ENCODE results near the gene OXCT2. TPM values are rescaled to one million over a fixed set of nuclear protein-coding genes. Genes with fewer than 3 reads are reported as not detected.
"Not testable (repeated sequence)": the region's sequence is repeated elsewhere in the genome, so short reads cannot be mapped to it uniquely, and the experiment has no call there.

Gene OXCT2
- total RNA-seq, 1 experiment from 2014 or later: not detected

- DNase-seq; H3K36me3 ChIP-seq (replicated peaks; ENCODE audit: control insufficient read depth, insufficient read depth, low read length); H3K27me3 ChIP-seq (ENCODE audit: control insufficient read depth, insufficient read depth, low read length): not testable (repeated sequence)
Observed at GRCh38 chr1:39778463-39779099, 7.4 kb upstream of the OXCT2 start.

GRCh38 chr1:39777896-39778295 lies 6.7 kb upstream of the OXCT2 start:
- DNase-seq; H3K4me3 ChIP-seq (ENCODE audit: insufficient read depth, low read depth, low read length); H3K36me3 ChIP-seq (replicated peaks; ENCODE audit: control insufficient read depth, insufficient read depth, low read length); H3K27me3 ChIP-seq (ENCODE audit: control insufficient read depth, insufficient read depth, low read length): not testable (repeated sequence)

More at GRCh38 chr1:39778463-39779099, 7.4 kb upstream of the OXCT2 start:
- H3K4me3 ChIP-seq (ENCODE audit: insufficient read depth, low read depth, low read length): not testable (repeated sequence)

GRCh38 chr1:39777306-39777705 lies 6.2 kb upstream of the OXCT2 start:
- Histone ChIP-seq H3K27me3 (ENCODE audit: control insufficient read depth, insufficient read depth, low read length) (peaks cover 4% of the 10 kb centered on the region; the same call in 1 of the 2 replicates), H3K36me3 (replicated peaks; ENCODE audit: control insufficient read depth, insufficient read depth, low read length) (no peaks in the 10 kb centered on the region), H3K4me3 (ENCODE audit: insufficient read depth, low read depth, low read length) (no peak overlapping the region)
- no peak for DNase-seq

GRCh38 chr1:39776886-39777285 lies 5.7 kb upstream of the OXCT2 start:
- H3K27me3 ChIP-seq (ENCODE audit: control insufficient read depth, insufficient read depth, low read length): peaks cover 4% of the 10 kb centered on the region; the same call in 1 of the 2 replicates
- no peak for DNase-seq
- no peak overlapping the region for H3K4me3 ChIP-seq (ENCODE audit: insufficient read depth, low read depth, low read length)
- H3K36me3 ChIP-seq (replicated peaks; ENCODE audit: control insufficient read depth, insufficient read depth, low read length): no peaks in the 10 kb centered on the region

GRCh38 chr1:39776400-39776713 lies 5.2 kb upstream of the OXCT2 start:
- no peak overlapping the region for H3K4me3 ChIP-seq (ENCODE audit: insufficient read depth, low read depth, low read length)
- no peak for DNase-seq
- H3K27me3 ChIP-seq (ENCODE audit: control insufficient read depth, insufficient read depth, low read length): peaks cover 4% of the 10 kb centered on the region
- H3K36me3 ChIP-seq (replicated peaks; ENCODE audit: control insufficient read depth, insufficient read depth, low read length): no peaks in the 10 kb centered on the region

- not testable (repeated sequence) for H3K27me3 ChIP-seq (ENCODE audit: control insufficient read depth, insufficient read depth, low read length); DNase-seq; H3K4me3 ChIP-seq (ENCODE audit: insufficient read depth, low read depth, low read length); H3K36me3 ChIP-seq (replicated peaks; ENCODE audit: control insufficient read depth, insufficient read depth, low read length)
Observed at GRCh38 chr1:39775676-39776399, 4.7 kb upstream of the OXCT2 start.

- H3K36me3 ChIP-seq (replicated peaks; ENCODE audit: control insufficient read depth, insufficient read depth, low read length); DNase-seq; H3K27me3 ChIP-seq (ENCODE audit: control insufficient read depth, insufficient read depth, low read length); H3K4me3 ChIP-seq (ENCODE audit: insufficient read depth, low read depth, low read length): not testable (repeated sequence)
Observed at GRCh38 chr1:39775141-39775540, 4.0 kb upstream of the OXCT2 start.

- not testable (repeated sequence) for H3K36me3 ChIP-seq (replicated peaks; ENCODE audit: control insufficient read depth, insufficient read depth, low read length); H3K4me3 ChIP-seq (ENCODE audit: insufficient read depth, low read depth, low read length); DNase-seq; H3K27me3 ChIP-seq (ENCODE audit: control insufficient read depth, insufficient read depth, low read length)
Observed at GRCh38 chr1:39773369-39773979, 2.3 kb upstream of the OXCT2 start.

GRCh38 chr1:39770100-39771021 lies 787 bp downstream of the OXCT2 start:
- DNase-seq; H3K27me3 ChIP-seq (ENCODE audit: control insufficient read depth, insufficient read depth, low read length); H3K36me3 ChIP-seq (replicated peaks; ENCODE audit: control insufficient read depth, insufficient read depth, low read length): not testable (repeated sequence)
- peak overlapping the region; percentile 30; the same call in 1 of the 2 replicates for H3K4me3 ChIP-seq (ENCODE audit: insufficient read depth, low read depth, low read length)

GRCh38 chr1:39769502-39769901 lies 1.6 kb downstream of the OXCT2 start:
- H3K4me3 ChIP-seq (ENCODE audit: insufficient read depth, low read depth, low read length); H3K27me3 ChIP-seq (ENCODE audit: control insufficient read depth, insufficient read depth, low read length); H3K36me3 ChIP-seq (replicated peaks; ENCODE audit: control insufficient read depth, insufficient read depth, low read length); DNase-seq: not testable (repeated sequence)

- H3K4me3 ChIP-seq (ENCODE audit: insufficient read depth, low read depth, low read length); H3K36me3 ChIP-seq (replicated peaks; ENCODE audit: control insufficient read depth, insufficient read depth, low read length); H3K27me3 ChIP-seq (ENCODE audit: control insufficient read depth, insufficient read depth, low read length); DNase-seq: not testable (repeated sequence)
Observed at GRCh38 chr1:39766466-39766865, 4.7 kb downstream of the OXCT2 start.

GRCh38 chr1:39764512-39764911 lies 6.6 kb downstream of the OXCT2 start:
- H3K4me3 ChIP-seq (ENCODE audit: insufficient read depth, low read depth, low read length); H3K27me3 ChIP-seq (ENCODE audit: control insufficient read depth, insufficient read depth, low read length); H3K36me3 ChIP-seq (replicated peaks; ENCODE audit: control insufficient read depth, insufficient read depth, low read length); DNase-seq: not testable (repeated sequence)

GRCh38 chr1:39763619-39764374 lies 7.4 kb downstream of the OXCT2 start:
- not testable (repeated sequence) for H3K27me3 ChIP-seq (ENCODE audit: control insufficient read depth, insufficient read depth, low read length); H3K36me3 ChIP-seq (replicated peaks; ENCODE audit: control insufficient read depth, insufficient read depth, low read length); H3K4me3 ChIP-seq (ENCODE audit: insufficient read depth, low read depth, low read length); DNase-seq

Measured in H7 (cell line).